ENCODE results near the gene TSC22D4. TPM values are rescaled to one million over a fixed set of nuclear protein-coding genes. Genes with fewer than 3 reads are reported as not detected.

Gene TSC22D4
- total RNA-seq, 2 experiments from 2014 or later, result 34.6 to 36.5 TPM

GRCh38 chr7:100496509-100496908 lies 17.5 kb upstream of the TSC22D4 start:
- Mint-ChIP-seq H3K27ac (no peak overlapping the region), H3K27me3 (no peaks in the 10 kb centered on the region), H3K4me3 (no peak overlapping the region), H3K36me3 (ENCODE audit: low read depth) (no peaks in the 10 kb centered on the region), H3K9me3 (no peaks in the 10 kb centered on the region), H3K4me1 (ENCODE audit: low read depth) (peaks cover 22% of the 10 kb centered on the region)
- no peak overlapping the region for H3K4me3 ChIP-seq (ENCODE audit: low read length)
- TF ChIP-seq CTCF (IDR thresholded peaks at IDR 0.05), result no peak
- ATAC-seq (ENCODE audit: poor library complexity), result no peak
- intact Hi-C loops (cut with DNase I, micrococcal nuclease), result no loop called here
- ChIA-PET POLR2A (no interaction called here), CTCF (interaction anchor here (0.6 to 1.0 kb wide), 2 partner anchors 14 to 598 kb away, joined by 3 read pairs; no protein-coding TSS in a partner anchor)
- no peaks in the 10 kb centered on the region for H3K9me3 ChIP-seq (ENCODE audit: control insufficient read depth in 1 of 2, insufficient read depth in 1 of 2, low read length in 2 of 2)
- H3K27ac ChIP-seq (ENCODE audit: low read depth in 1 of 2, low read length in 2 of 2), result no peak overlapping the region
- peaks cover 19% of the 10 kb centered on the region for H3K4me1 ChIP-seq (ENCODE audit: insufficient read depth, low read length)
- no peak for DNase-seq
- no peaks in the 10 kb centered on the region for H3K27me3 ChIP-seq (ENCODE audit: control insufficient read depth in 1 of 2, insufficient read depth in 2 of 2, low read length in 2 of 2)
- no peaks in the 10 kb centered on the region for H3K36me3 ChIP-seq (ENCODE audit: insufficient read depth, low read length)

- Histone ChIP-seq H3K27ac (ENCODE audit: low read depth in 1 of 2, low read length in 2 of 2) (no peak overlapping the region), H3K27me3 (ENCODE audit: control insufficient read depth in 1 of 2, insufficient read depth in 2 of 2, low read length in 2 of 2) (no peaks in the 10 kb centered on the region), H3K4me1 (ENCODE audit: insufficient read depth, low read length) (peaks cover 29% of the 10 kb centered on the region), H3K36me3 (ENCODE audit: insufficient read depth, low read length) (no peaks in the 10 kb centered on the region), H3K9me3 (ENCODE audit: control insufficient read depth in 1 of 2, insufficient read depth in 1 of 2, low read length in 2 of 2) (no peaks in the 10 kb centered on the region), H3K4me3 (ENCODE audit: low read length) (peak overlapping the region; percentile 35)
- Mint-ChIP-seq H3K4me3 (peak overlapping the region; percentile 80), H3K27ac (peak overlapping the region; percentile 24), H3K9me3 (no peaks in the 10 kb centered on the region), H3K36me3 (ENCODE audit: low read depth) (no peaks in the 10 kb centered on the region), H3K4me1 (ENCODE audit: low read depth) (peaks cover 27% of the 10 kb centered on the region), H3K27me3 (no peaks in the 10 kb centered on the region)
- ChIA-PET POLR2A (interaction anchor here (0.8 to 1.7 kb wide), 9 partner anchors 14 to 212 kb away, joined by 3 to 10 read pairs (median 3); partner anchors contain the start of genes FBXO24, LRCH4, MEPCE and POP7), CTCF (interaction anchor here (0.7 to 1.1 kb wide), 3 partner anchors 9 to 66 kb away, joined by 3 to 5 read pairs (median 3); partner anchors contain the start of gene NYAP1)
- DNase-seq, result peak; percentile 41 to 79 (median 58)
- peak; percentile 89 for ATAC-seq (ENCODE audit: poor library complexity)
- intact Hi-C loops (cut with DNase I, micrococcal nuclease), result no loop called here
- TF ChIP-seq CTCF (IDR thresholded peaks at IDR 0.05), result no peak
Observed at GRCh38 chr7:100493476-100494264, 14.7 kb upstream of the TSC22D4 start.

GRCh38 chr7:100492738-100493475 lies 13.9 kb upstream of the TSC22D4 start:
- no peak for TF ChIP-seq CTCF (IDR thresholded peaks at IDR 0.05)
- peak overlapping the region; percentile 35 for H3K4me3 ChIP-seq (ENCODE audit: low read length)
- Mint-ChIP-seq H3K27ac (peak overlapping the region; percentile 24), H3K4me3 (peak overlapping the region; percentile 80), H3K4me1 (ENCODE audit: low read depth) (peaks cover 27% of the 10 kb centered on the region), H3K27me3 (no peaks in the 10 kb centered on the region), H3K9me3 (no peaks in the 10 kb centered on the region), H3K36me3 (ENCODE audit: low read depth) (no peaks in the 10 kb centered on the region)
- DNase-seq (no peak), ATAC-seq (ENCODE audit: poor library complexity) (no peak)
- H3K27me3 ChIP-seq (ENCODE audit: control insufficient read depth in 1 of 2, insufficient read depth in 2 of 2, low read length in 2 of 2), result no peaks in the 10 kb centered on the region
- no peak overlapping the region for H3K27ac ChIP-seq (ENCODE audit: low read depth in 1 of 2, low read length in 2 of 2)
- intact Hi-C loops (cut with DNase I, micrococcal nuclease), result no loop called here
- H3K36me3 ChIP-seq (ENCODE audit: insufficient read depth, low read length), result no peaks in the 10 kb centered on the region
- ChIA-PET POLR2A (interaction anchor here (0.8 to 1.7 kb wide), 7 partner anchors 14 to 213 kb away, joined by 3 to 10 read pairs (median 3); partner anchors contain the start of genes FBXO24, LRCH4 and POP7), CTCF (interaction anchor here (0.9 to 1.1 kb wide), 2 partner anchors 9 kb away, joined by 3 to 5 read pairs; partner anchors contain the start of gene NYAP1)
- peaks cover 29% of the 10 kb centered on the region for H3K4me1 ChIP-seq (ENCODE audit: insufficient read depth, low read length)
- no peaks in the 10 kb centered on the region for H3K9me3 ChIP-seq (ENCODE audit: control insufficient read depth in 1 of 2, insufficient read depth in 1 of 2, low read length in 2 of 2)

Measured in CD4-positive, alpha-beta T cell (primary cell).